ENCODE measurements around the gene EGFR. TPM values are rescaled to one million over a fixed set of nuclear protein-coding genes. Genes with fewer than 3 reads are reported as not detected.
"Not testable (repeated sequence)": the region's sequence is repeated elsewhere in the genome, so short reads cannot be mapped to it uniquely, and the experiment has no call there.

Gene EGFR
- total and polyA plus RNA-seq, 9 donors, result 13.0 to 54.6 (median 41.7) TPM

- no peaks in the 10 kb centered on the region for H3K27me3 ChIP-seq
- no peak overlapping the region for H3K4me3 ChIP-seq
- H3K27ac ChIP-seq, result no peak overlapping the region
- peaks cover 23% of the 10 kb centered on the region for H3K4me1 ChIP-seq (ENCODE audit: insufficient read depth)
- H3K9me3 ChIP-seq, result no peaks in the 10 kb centered on the region
- intact Hi-C loops (cut with DNase I), result no loop called here
- 30 to 45% (median 43%) methylated on average over 2 of the region's 2 CpGs for WGBS, 3 donors
- no peak for TF ChIP-seq POLR2A (IDR thresholded peaks at IDR 0.05)
- TF ChIP-seq CTCF (IDR thresholded peaks at IDR 0.05), result no peak
- TF ChIP-seq EP300 (IDR thresholded peaks at IDR 0.05), result no peak
- DNase-seq, result no peak
- H3K36me3 ChIP-seq, result no peaks in the 10 kb centered on the region
These were observed 16.0 kb downstream of the EGFR start for GRCh38 chr7:55034776-55035175.

- intact Hi-C loops (cut with DNase I); H3K36me3 ChIP-seq; H3K27me3 ChIP-seq; H3K27ac ChIP-seq; H3K4me3 ChIP-seq; H3K9me3 ChIP-seq; DNase-seq: not testable (repeated sequence)
- peaks cover 22% of the 10 kb centered on the region for H3K4me1 ChIP-seq (ENCODE audit: insufficient read depth)
- 89 to 95% (median 94%) methylated on average over 3 of the region's 3 CpGs for WGBS, 3 donors
These were observed 16.6 kb downstream of the EGFR start for GRCh38 chr7:55035410-55035809.

- H3K9me3 ChIP-seq, result no peaks in the 10 kb centered on the region
- no peak overlapping the region for H3K4me3 ChIP-seq
- 94 to 96% (median 95%) methylated on average over 13 of the region's 13 CpGs for WGBS, 3 donors
- H3K27me3 ChIP-seq, result no peaks in the 10 kb centered on the region
- no peaks in the 10 kb centered on the region for H3K36me3 ChIP-seq
- intact Hi-C loops (cut with DNase I), result no loop called here
- no peak overlapping the region for H3K27ac ChIP-seq
- no peak for DNase-seq
- peaks cover 13% of the 10 kb centered on the region for H3K4me1 ChIP-seq (ENCODE audit: insufficient read depth)
- no peak for TF ChIP-seq POLR2A (IDR thresholded peaks at IDR 0.05)
These were observed 18.3 kb downstream of the EGFR start for GRCh38 chr7:55036950-55037736.

GRCh38 chr7:55043691-55044370 is 25.0 kb downstream of the EGFR start:
- Histone ChIP-seq H3K4me1 (ENCODE audit: insufficient read depth) (peaks cover 9% of the 10 kb centered on the region), H3K27ac (no peak overlapping the region), H3K36me3 (no peaks in the 10 kb centered on the region), H3K4me3 (no peak overlapping the region), H3K27me3 (no peaks in the 10 kb centered on the region), H3K9me3 (no peaks in the 10 kb centered on the region)
- TF ChIP-seq CTCF (IDR thresholded peaks at IDR 0.05) (no peak), EP300 (IDR thresholded peaks at IDR 0.05) (no peak), POLR2A (IDR thresholded peaks at IDR 0.05) (no peak)
- intact Hi-C loops (cut with DNase I), result no loop called here
- WGBS, 3 donors, result 91 to 95% (median 93%) methylated on average over 3 of the region's 3 CpGs
- DNase-seq, result no peak

- 80 to 97% (median 97%) methylated on average over 6 of the region's 6 CpGs for WGBS, 3 donors
- H3K4me1 ChIP-seq (ENCODE audit: insufficient read depth), result peaks cover 9% of the 10 kb centered on the region
- H3K27ac ChIP-seq, result no peak overlapping the region
These were observed 25.5 kb downstream of the EGFR start for GRCh38 chr7:55044371-55044717.

More at GRCh38 chr7:55044371-55044717, 25.5 kb downstream of the EGFR start:
- Histone ChIP-seq H3K27me3 (no peaks in the 10 kb centered on the region), H3K36me3 (no peaks in the 10 kb centered on the region), H3K9me3 (no peaks in the 10 kb centered on the region), H3K4me3 (no peak overlapping the region)
- TF ChIP-seq EP300 (IDR thresholded peaks at IDR 0.05), result no peak
- TF ChIP-seq POLR2A (IDR thresholded peaks at IDR 0.05), result no peak
- no peak for TF ChIP-seq CTCF (IDR thresholded peaks at IDR 0.05)
- intact Hi-C loops (cut with DNase I), result no loop called here
- no peak for DNase-seq
